Measurements from ENCODE around the gene ASMT. TPM values are rescaled to one million over a fixed set of nuclear protein-coding genes. Genes with fewer than 3 reads are reported as not detected.

Gene ASMT
- total and polyA plus RNA-seq, 2 of the 4 experiments (the other 2 are of a cell fraction), result not detected

DNA sequence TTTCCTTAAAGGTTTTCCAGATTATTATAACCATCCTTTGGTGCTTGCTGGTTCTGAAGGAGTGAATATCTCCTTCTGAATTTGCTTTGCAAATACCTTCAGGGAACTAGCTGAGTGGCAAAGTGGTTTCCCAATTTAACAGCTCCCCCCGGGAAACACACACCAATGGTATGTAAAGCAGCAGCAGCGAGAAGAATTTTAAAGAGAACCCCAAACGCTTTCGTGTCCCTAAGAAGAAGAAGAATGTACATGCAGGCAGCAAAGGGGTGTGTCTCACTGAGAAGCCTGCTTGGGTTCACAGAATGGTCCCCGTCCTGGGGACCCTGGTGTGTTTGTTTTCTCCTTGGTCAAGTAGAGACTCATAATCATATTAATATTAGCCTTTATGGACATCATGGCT lies 27.7 kb upstream of the ASMT start:
- ChIA-PET POLR2A (ENCODE audit: unreplicated experiment) (no interaction called here), CTCF (no interaction called here)
- no peak for TF ChIP-seq USF2 (IDR thresholded peaks at IDR 0.05; ENCODE audit: low read depth, low read length)
- TF ChIP-seq RAD21 (IDR thresholded peaks at IDR 0.05; ENCODE audit: low read length), result no peak
- Histone ChIP-seq H3K36me3 (ENCODE audit: control insufficient read depth, insufficient read depth, low read length) (no peaks in the 10 kb centered on the region), H3K56ac (ENCODE audit: extremely low read depth, insufficient read depth, low read length) (no peak overlapping the region), H3K27ac (ENCODE audit: insufficient read depth, low read length) (no peak overlapping the region), H4K91ac (ENCODE audit: insufficient read depth, low read depth, low read length) (no peak overlapping the region), H2AFZ (replicated peaks; ENCODE audit: low read length, poor library complexity) (no peak overlapping the region), H3K4me2 (ENCODE audit: low read depth, low read length) (no peak overlapping the region), H2BK120ac (ENCODE audit: low read depth, low read length) (no peak overlapping the region), H2BK15ac (ENCODE audit: low read depth, low read length) (no peak overlapping the region), H4K20me1 (ENCODE audit: insufficient read depth, low read length) (no peaks in the 10 kb centered on the region), H2AK5ac (ENCODE audit: low read depth, low read length) (no peak overlapping the region), H4K5ac (ENCODE audit: low read depth, low read length) (no peak overlapping the region), H3K14ac (replicated peaks; ENCODE audit: low read depth, low read length) (no peak overlapping the region), H2BK20ac (ENCODE audit: low read depth, low read length) (no peak overlapping the region), H3K23ac (ENCODE audit: low read depth, low read length) (no peak overlapping the region), H3K4me1 (ENCODE audit: control insufficient read depth, insufficient read depth, low read length) (no peaks in the 10 kb centered on the region), H2BK5ac (ENCODE audit: low read depth, low read length, poor library complexity, severe bottlenecking) (no peak overlapping the region), H3K9me1 (ENCODE audit: insufficient read depth, low read length) (no peaks in the 10 kb centered on the region), H3K18ac (ENCODE audit: low read depth, low read length) (no peak overlapping the region), H3K4me3 (ENCODE audit: insufficient read depth, low read depth, low read length) (no peak overlapping the region), H2AK9ac (replicated peaks; ENCODE audit: low read depth, low read length, poor library complexity) (no peak overlapping the region), H3K27me3 (ENCODE audit: control insufficient read depth, insufficient read depth, low read length) (no peaks in the 10 kb centered on the region), H3K4ac (ENCODE audit: low read depth, low read length) (no peak overlapping the region), H3K9me3 (ENCODE audit: control insufficient read depth, insufficient read depth, low read length) (no peaks in the 10 kb centered on the region), H4K8ac (ENCODE audit: low read depth in 2 of 2, low read length in 2 of 2) (no peak overlapping the region), H3K79me1 (ENCODE audit: low read depth in 1 of 2, low read length in 2 of 2) (no peaks in the 10 kb centered on the region), H3K9ac (ENCODE audit: low read depth, low read length) (no peak overlapping the region)
- dilution Hi-C loops (cut with HindIII; ENCODE audit: low sequenced_read_pairs, unreplicated experiment), result no loop called here
- no TSS peak for BruUV-seq (replicated peaks)
- ATAC-seq (ENCODE audit: low read depth) (no peak), DNase-seq (no peak)
- intact Hi-C loops (cut with micrococcal nuclease), result no loop called here
- in situ Hi-C loops (cut with MboI; ENCODE audit: low sequenced_read_pairs), result loop anchor here (25.0 kb wide), 1 partner anchor 125 kb away; the partner anchor contains the start of gene ASMTL
- WGBS, 2 experiments (ENCODE audit: extremely low coverage in 2 of 2, insufficient read length in 1 of 2), result no CpG with 5 or more reads among the region's 5 CpGs

Data from IMR-90 (cell line).